Loucy (cell line): ENCODE results near the gene BTAF1.

Source experiments
- H2AFZ ChIP-seq: fragments of 200-600 bp; sonication (generic); 2 replicates; pipeline ENCODE4 v1.6.0; 2016; ENCODE audit warnings: antibody characterized with exemption, mild to moderate bottlenecking, low read length, moderate library complexity
- H3F3A ChIP-seq: fragments of 200-600 bp; 2 replicates; pipeline ENCODE4 v1.6.0; 2016; ENCODE audit warnings: antibody characterized with exemption, low read depth, mild to moderate bottlenecking
- H3K27me3 ChIP-seq: fragments of 200-600 bp; sonication (generic); 2 replicates; pipeline ENCODE4 v1.6.1; 2014; ENCODE audit warnings: low read length, mild to moderate bottlenecking; ENCODE audit not compliant: insufficient read depth, poor library complexity, severe bottlenecking
- H3K36me3 ChIP-seq: fragments of 200-600 bp; sonication (generic); 2 replicates; pipeline ENCODE4 v1.6.1; 2016; ENCODE audit warnings: low read length; ENCODE audit not compliant: insufficient read depth
- H3K4me1 ChIP-seq: fragments of 200-600 bp; sonication (generic); 2 replicates; pipeline ENCODE4 v1.5.1; 2014; ENCODE audit warnings: low read length, mild to moderate bottlenecking; ENCODE audit not compliant: insufficient read depth, poor library complexity, severe bottlenecking
- H3K4me2 ChIP-seq: fragments of 200-600 bp; sonication (generic); 2 replicates; pipeline ENCODE4 v1.6.0; 2014; ENCODE audit warnings: antibody characterized with exemption, low read length, low read depth, mild to moderate bottlenecking; ENCODE audit not compliant: poor library complexity, severe bottlenecking
- H3K4me3 ChIP-seq: fragments of 200-600 bp; sonication (generic); 2 replicates; pipeline ENCODE4 v1.5.1; 2014; ENCODE audit warnings: low read length, mild to moderate bottlenecking, mixed read lengths; ENCODE audit not compliant: poor library complexity, severe bottlenecking
- H3K79me2 ChIP-seq: fragments of 200-600 bp; sonication (generic); 2 replicates; pipeline ENCODE4 v1.6.1; 2014; ENCODE audit warnings: low read length; ENCODE audit not compliant: insufficient read depth
- H3K9ac ChIP-seq: fragments of 200-600 bp; sonication (generic); 2 replicates; pipeline ENCODE4 v1.6.0; 2014; ENCODE audit warnings: mild to moderate bottlenecking, low read depth, low read length, moderate library complexity; ENCODE audit not compliant: poor library complexity, severe bottlenecking
- H3K9me2 ChIP-seq: fragments of 200-600 bp; sonication (generic); replicated peaks from 2 replicates; pipeline ENCODE4 v1.6.1; 2016; ENCODE audit warnings: low read depth, low read length, mixed read lengths
- H3K9me3 ChIP-seq: fragments of 200-600 bp; sonication (generic); 2 replicates; pipeline ENCODE4 v1.6.1; 2014; ENCODE audit warnings: mild to moderate bottlenecking, antibody characterized with exemption, low read length, low read depth; ENCODE audit not compliant: insufficient read depth
- H4K20me1 ChIP-seq: fragments of 200-600 bp; sonication (generic); 2 replicates; pipeline ENCODE4 v1.6.0; 2014; ENCODE audit warnings: antibody characterized with exemption, low read length, mild to moderate bottlenecking; ENCODE audit not compliant: insufficient read depth, poor library complexity, severe bottlenecking
- CTCF ChIP-seq: fragments of 200-600 bp; sonication (generic); conservative IDR thresholded peaks from 2 replicates; pipeline ENCODE4 v1.5.1; 2014; ENCODE audit warnings: mild to moderate bottlenecking, antibody characterized with exemption, low read length
- EZH2phosphoT487 ChIP-seq: fragments of 200-600 bp; IDR thresholded peaks from 2 replicates; pipeline ENCODE4 v1.6.1; 2018; ENCODE audit warnings: antibody characterized with exemption, mild to moderate bottlenecking, moderate library complexity, borderline replicate concordance

Gene BTAF1

GRCh38 chr10:91974960-91975359 is 51.4 kb downstream of the BTAF1 start:
- no peak overlapping the region for H3K9ac ChIP-seq
- no peak overlapping the region for H3K4me3 ChIP-seq
- no peak for TF ChIP-seq EZH2phosphoT487
- no peak for TF ChIP-seq CTCF
- no peaks in the 10 kb centered on the region for H3K79me2 ChIP-seq
- H3K9me2 ChIP-seq, result no peaks in the 10 kb centered on the region
- no peak overlapping the region for H2AFZ ChIP-seq
- no peaks in the 10 kb centered on the region for H3F3A ChIP-seq
- no peaks in the 10 kb centered on the region for H4K20me1 ChIP-seq
- H3K27me3 ChIP-seq, result no peaks in the 10 kb centered on the region
- H3K4me1 ChIP-seq, result peaks cover 10% of the 10 kb centered on the region
- H3K9me3 ChIP-seq, result no peaks in the 10 kb centered on the region
- peaks cover 22% of the 10 kb centered on the region; the same call in 1 of the 2 replicates for H3K36me3 ChIP-seq
- no peak overlapping the region for H3K4me2 ChIP-seq

GRCh38 chr10:91975438-91975837 is 51.9 kb downstream of the BTAF1 start:
- no peak for TF ChIP-seq EZH2phosphoT487
- TF ChIP-seq CTCF, result no peak
- H2AFZ ChIP-seq, result no peak overlapping the region
- H3K4me3 ChIP-seq, result no peak overlapping the region
- H3K4me1 ChIP-seq, result peaks cover 10% of the 10 kb centered on the region
- H3F3A ChIP-seq, result no peaks in the 10 kb centered on the region
- peaks cover 26% of the 10 kb centered on the region; the same call in 1 of the 2 replicates for H3K36me3 ChIP-seq
- no peak overlapping the region for H3K4me2 ChIP-seq
- H3K27me3 ChIP-seq, result no peaks in the 10 kb centered on the region
- H3K9me3 ChIP-seq, result no peaks in the 10 kb centered on the region
- no peaks in the 10 kb centered on the region for H3K79me2 ChIP-seq
- H4K20me1 ChIP-seq, result no peaks in the 10 kb centered on the region
- H3K9me2 ChIP-seq, result no peaks in the 10 kb centered on the region
- no peak overlapping the region for H3K9ac ChIP-seq

- no peaks in the 10 kb centered on the region for H3F3A ChIP-seq
- no peaks in the 10 kb centered on the region for H3K9me2 ChIP-seq
- no peaks in the 10 kb centered on the region for H3K27me3 ChIP-seq
- peaks cover 27% of the 10 kb centered on the region; the same call in 1 of the 2 replicates for H3K36me3 ChIP-seq
- no peak overlapping the region for H3K4me3 ChIP-seq
- H3K9me3 ChIP-seq, result no peaks in the 10 kb centered on the region
- TF ChIP-seq EZH2phosphoT487, result no peak
- TF ChIP-seq CTCF, result no peak
- no peaks in the 10 kb centered on the region for H3K79me2 ChIP-seq
- no peak overlapping the region for H3K4me2 ChIP-seq
- no peak overlapping the region for H2AFZ ChIP-seq
- H4K20me1 ChIP-seq, result no peaks in the 10 kb centered on the region
- no peak overlapping the region for H3K9ac ChIP-seq
- peaks cover 10% of the 10 kb centered on the region for H3K4me1 ChIP-seq
Observed at GRCh38 chr10:91976317-91977051, 52.9 kb downstream of the BTAF1 start.
